Prostate gland (tissue), 2 donors: Measurements from ENCODE around the gene ADH5.
"Not testable (repeated sequence)": the region's sequence is repeated elsewhere in the genome, so short reads cannot be mapped to it uniquely, and the experiment has no call there.

Source experiments
- POLR2A ChIP-seq: fragments of 450-650 bp; IDR thresholded peaks from one replicate; pipeline ENCODE4 v1.6.1; 2016; ENCODE audit warnings: antibody characterized with exemption, mild to moderate bottlenecking
- POLR2AphosphoS5 ChIP-seq: sonication (generic); formaldehyde crosslinking; IDR thresholded peaks from one replicate; pipeline ENCODE4 v1.6.1; 2017; ENCODE audit warnings: antibody characterized with exemption
- TF ChIP-seq, protein P1 (sequence below), 4 experiments: fragments of 200-600 bp in 2 of 4; fragments of 450-650 bp in 2 of 4; sonication (generic) in 2 of 4; IDR thresholded peaks; 1 replicate in 3 of 4; 2 replicates in 1 of 4; pipeline ENCODE4 v1.5.1; 2016 to 2019; ENCODE audit warnings: antibody characterized with exemption in 4 of 4, mild to moderate bottlenecking in 2 of 4, moderate library complexity in 2 of 4

DNA sequence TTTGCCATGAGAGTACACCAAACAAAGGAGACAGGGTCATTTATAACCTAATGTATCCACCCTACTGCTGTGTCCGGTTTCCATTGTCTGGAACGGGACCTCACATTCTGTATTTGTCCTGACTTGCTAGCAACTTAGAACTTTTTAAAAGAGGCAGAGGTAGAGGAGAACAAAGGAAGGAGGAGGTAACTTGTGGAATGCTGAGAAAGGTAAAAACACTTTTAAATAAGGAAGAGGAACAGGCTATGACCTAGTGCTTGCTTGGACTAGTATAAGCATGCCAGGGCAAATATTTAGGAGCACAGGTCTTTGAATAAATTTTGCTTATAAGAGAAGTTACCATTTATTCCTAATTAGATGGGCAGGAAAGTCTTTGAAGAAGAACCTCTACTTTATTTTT is 3.3 kb upstream of the ADH5 start:
- TF ChIP-seq, protein P1, sequence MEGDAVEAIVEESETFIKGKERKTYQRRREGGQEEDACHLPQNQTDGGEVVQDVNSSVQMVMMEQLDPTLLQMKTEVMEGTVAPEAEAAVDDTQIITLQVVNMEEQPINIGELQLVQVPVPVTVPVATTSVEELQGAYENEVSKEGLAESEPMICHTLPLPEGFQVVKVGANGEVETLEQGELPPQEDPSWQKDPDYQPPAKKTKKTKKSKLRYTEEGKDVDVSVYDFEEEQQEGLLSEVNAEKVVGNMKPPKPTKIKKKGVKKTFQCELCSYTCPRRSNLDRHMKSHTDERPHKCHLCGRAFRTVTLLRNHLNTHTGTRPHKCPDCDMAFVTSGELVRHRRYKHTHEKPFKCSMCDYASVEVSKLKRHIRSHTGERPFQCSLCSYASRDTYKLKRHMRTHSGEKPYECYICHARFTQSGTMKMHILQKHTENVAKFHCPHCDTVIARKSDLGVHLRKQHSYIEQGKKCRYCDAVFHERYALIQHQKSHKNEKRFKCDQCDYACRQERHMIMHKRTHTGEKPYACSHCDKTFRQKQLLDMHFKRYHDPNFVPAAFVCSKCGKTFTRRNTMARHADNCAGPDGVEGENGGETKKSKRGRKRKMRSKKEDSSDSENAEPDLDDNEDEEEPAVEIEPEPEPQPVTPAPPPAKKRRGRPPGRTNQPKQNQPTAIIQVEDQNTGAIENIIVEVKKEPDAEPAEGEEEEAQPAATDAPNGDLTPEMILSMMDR (IDR thresholded peaks at IDR 0.05), result not testable (repeated sequence)
- TF ChIP-seq POLR2A, result not testable (repeated sequence)
- TF ChIP-seq POLR2AphosphoS5, result peak; percentile 23
